ENCODE results near the gene MAD1L1.
"Not testable (repeated sequence)": the region's sequence is repeated elsewhere in the genome, so short reads cannot be mapped to it uniquely, and the experiment has no call there.

MAD1L1 gene

DNA sequence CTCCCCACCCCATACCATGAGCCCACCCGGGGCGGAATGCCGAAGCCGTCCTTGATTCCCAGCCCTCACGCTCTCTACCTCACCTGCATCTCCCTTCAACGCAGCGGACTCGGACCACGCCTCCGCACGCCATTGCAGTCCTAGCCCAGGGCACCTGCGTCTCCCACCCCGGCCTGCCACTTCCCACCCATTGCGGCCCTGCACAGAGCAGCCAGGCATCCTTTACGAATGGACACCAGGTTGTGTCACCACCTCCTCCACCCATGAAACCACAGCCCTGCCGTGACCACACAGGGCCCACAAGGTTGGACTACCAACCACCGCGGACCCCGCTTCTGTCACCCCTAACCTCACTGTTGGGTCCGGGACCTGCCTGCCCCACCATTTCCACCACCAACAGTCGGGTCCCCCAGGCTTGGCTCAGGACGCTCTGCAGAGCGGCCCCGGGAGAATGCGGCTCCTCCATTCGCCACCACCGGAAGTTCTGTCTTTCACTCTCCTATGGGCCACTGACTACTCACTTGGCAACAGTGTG lies 232.5 kb downstream of the MAD1L1 start:
- no peak overlapping the region for H3K27ac ChIP-seq (ENCODE audit: insufficient read depth in 1 of 2, low read depth in 1 of 2, low read length in 2 of 2, poor library complexity in 1 of 2, severe bottlenecking in 2 of 2)
- DNase-seq, result no peak
- POLR2A ChIA-PET, result no interaction called here
- peaks cover 0 to 14% (median 2%) of the 10 kb centered on the region in 4 experiments for H3K36me3 ChIP-seq (ENCODE audit: control insufficient read depth in 4 of 4, insufficient read depth in 4 of 4, low read length in 3 of 4)
- H3K9me3 ChIP-seq (ENCODE audit: control extremely low read depth in 1 of 5, control insufficient read depth in 4 of 5, insufficient read depth in 2 of 5, low read depth in 1 of 5, low read length in 4 of 5), result no peaks in the 10 kb centered on the region
- no peaks in the 10 kb centered on the region for H3K27me3 ChIP-seq (replicated peaks in 2 of 5; ENCODE audit: control insufficient read depth in 4 of 5, insufficient read depth in 5 of 5, low read length in 4 of 5)
- 96% methylated on average over 26 of the region's 27 CpGs for WGBS (ENCODE audit: insufficient coverage)
- CTCF ChIA-PET, result no interaction called here
- H3K4me3 ChIP-seq (ENCODE audit: control insufficient read depth in 1 of 7, extremely low read depth in 1 of 7, insufficient read depth in 4 of 7, low read depth in 2 of 7, low read length in 6 of 7), result no peak overlapping the region
- H3K4me1 ChIP-seq (ENCODE audit: control extremely low read depth in 1 of 4, control insufficient read depth in 4 of 4, insufficient read depth in 4 of 4, low read length in 3 of 4), result no peaks in the 10 kb centered on the region

DNA sequence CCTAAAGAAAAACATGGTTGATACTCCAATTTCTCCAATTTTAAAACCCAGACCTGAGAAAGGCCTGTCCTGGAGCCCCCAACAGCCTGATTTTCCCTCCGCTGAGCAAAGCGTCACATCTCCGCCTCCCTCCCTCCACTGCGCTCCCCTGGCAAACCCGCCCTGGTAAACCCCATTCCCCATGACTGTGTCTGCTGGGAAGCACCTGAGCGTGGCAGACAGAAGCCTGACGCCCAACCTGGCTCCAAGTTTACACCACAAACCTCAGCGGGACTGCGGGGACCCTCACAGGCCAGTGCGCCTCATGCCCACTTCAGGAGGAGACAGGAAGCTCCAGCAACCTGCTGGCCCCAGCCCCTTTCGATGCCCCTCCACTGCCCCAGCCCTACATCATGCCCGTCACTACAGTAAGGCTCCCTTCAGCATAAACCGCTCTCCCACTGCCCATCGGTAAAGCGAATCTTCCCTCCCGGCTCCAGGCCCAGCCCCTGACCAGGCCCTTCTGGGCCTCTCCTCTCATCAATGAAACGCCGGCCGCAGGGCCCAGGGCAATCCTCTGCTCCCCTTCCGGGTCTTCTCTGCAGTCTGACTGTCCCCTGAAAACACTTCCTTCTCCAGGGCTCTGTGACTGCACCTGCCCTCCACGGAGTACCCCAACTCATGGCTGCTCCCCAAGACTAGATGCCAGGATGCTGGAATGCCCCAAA lies 233.3 kb downstream of the MAD1L1 start:
- DNase-seq, result no peak
- CTCF ChIA-PET, result no interaction called here

DNA sequence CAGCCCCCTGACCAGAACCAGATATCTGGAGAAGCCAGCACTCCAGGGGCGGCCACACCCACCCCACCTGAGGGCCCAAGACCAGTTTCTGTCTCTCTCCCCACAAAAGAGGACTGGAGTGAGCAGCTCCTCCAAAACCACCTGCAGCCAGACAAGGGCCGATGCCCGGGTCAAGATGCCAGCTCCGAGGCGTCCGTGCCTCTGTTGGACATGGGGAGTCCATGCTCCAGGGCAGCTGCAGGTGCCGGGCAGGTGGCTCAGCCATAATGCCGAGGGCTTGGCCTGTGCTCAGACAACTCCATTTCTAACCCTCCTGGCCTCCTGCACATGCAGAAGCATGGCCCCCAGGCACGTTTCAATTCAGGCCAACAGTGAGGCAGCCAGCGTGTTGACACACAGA lies 234.6 kb downstream of the MAD1L1 start:
- 97% methylated on average over 9 of the region's 10 CpGs for WGBS (ENCODE audit: insufficient coverage)
- no peak overlapping the region for H3K4me3 ChIP-seq (ENCODE audit: control insufficient read depth in 1 of 7, extremely low read depth in 1 of 7, insufficient read depth in 4 of 7, low read depth in 2 of 7, low read length in 6 of 7)
- peaks cover 0 to 6% (median 0%) of the 10 kb centered on the region in 4 experiments for H3K36me3 ChIP-seq (ENCODE audit: control insufficient read depth in 4 of 4, insufficient read depth in 4 of 4, low read length in 3 of 4)
- H3K27ac ChIP-seq (ENCODE audit: insufficient read depth in 1 of 2, low read depth in 1 of 2, low read length in 2 of 2, poor library complexity in 1 of 2, severe bottlenecking in 2 of 2), result no peak overlapping the region
- no peaks in the 10 kb centered on the region for H3K4me1 ChIP-seq (ENCODE audit: control extremely low read depth in 1 of 4, control insufficient read depth in 4 of 4, insufficient read depth in 4 of 4, low read length in 3 of 4)
- no peaks in the 10 kb centered on the region for H3K27me3 ChIP-seq (replicated peaks in 2 of 5; ENCODE audit: control insufficient read depth in 4 of 5, insufficient read depth in 5 of 5, low read length in 4 of 5)
- no peaks in the 10 kb centered on the region for H3K9me3 ChIP-seq (ENCODE audit: control extremely low read depth in 1 of 5, control insufficient read depth in 4 of 5, insufficient read depth in 2 of 5, low read depth in 1 of 5, low read length in 4 of 5)
- no peak for DNase-seq
- POLR2A ChIA-PET, result no interaction called here
- CTCF ChIA-PET, result no interaction called here

More for the DNA sequence above, 233.3 kb downstream of the MAD1L1 start:
- POLR2A ChIA-PET, result no interaction called here
- H3K4me1 ChIP-seq (ENCODE audit: control extremely low read depth in 1 of 4, control insufficient read depth in 4 of 4, insufficient read depth in 4 of 4, low read length in 3 of 4), result no peaks in the 10 kb centered on the region
- H3K4me3 ChIP-seq (ENCODE audit: control insufficient read depth in 1 of 7, extremely low read depth in 1 of 7, insufficient read depth in 4 of 7, low read depth in 2 of 7, low read length in 6 of 7), result no peak overlapping the region
- WGBS (ENCODE audit: insufficient coverage), result 97% methylated on average over 18 of the region's 21 CpGs
- no peak overlapping the region for H3K27ac ChIP-seq (ENCODE audit: insufficient read depth in 1 of 2, low read depth in 1 of 2, low read length in 2 of 2, poor library complexity in 1 of 2, severe bottlenecking in 2 of 2)
- H3K9me3 ChIP-seq (ENCODE audit: control extremely low read depth in 1 of 5, control insufficient read depth in 4 of 5, insufficient read depth in 2 of 5, low read depth in 1 of 5, low read length in 4 of 5), result no peaks in the 10 kb centered on the region
- H3K36me3 ChIP-seq (ENCODE audit: control insufficient read depth in 4 of 4, insufficient read depth in 4 of 4, low read length in 3 of 4), result peaks cover 0 to 10% (median 1%) of the 10 kb centered on the region in 4 experiments
- H3K27me3 ChIP-seq (replicated peaks in 2 of 5; ENCODE audit: control insufficient read depth in 4 of 5, insufficient read depth in 5 of 5, low read length in 4 of 5), result no peaks in the 10 kb centered on the region

DNA sequence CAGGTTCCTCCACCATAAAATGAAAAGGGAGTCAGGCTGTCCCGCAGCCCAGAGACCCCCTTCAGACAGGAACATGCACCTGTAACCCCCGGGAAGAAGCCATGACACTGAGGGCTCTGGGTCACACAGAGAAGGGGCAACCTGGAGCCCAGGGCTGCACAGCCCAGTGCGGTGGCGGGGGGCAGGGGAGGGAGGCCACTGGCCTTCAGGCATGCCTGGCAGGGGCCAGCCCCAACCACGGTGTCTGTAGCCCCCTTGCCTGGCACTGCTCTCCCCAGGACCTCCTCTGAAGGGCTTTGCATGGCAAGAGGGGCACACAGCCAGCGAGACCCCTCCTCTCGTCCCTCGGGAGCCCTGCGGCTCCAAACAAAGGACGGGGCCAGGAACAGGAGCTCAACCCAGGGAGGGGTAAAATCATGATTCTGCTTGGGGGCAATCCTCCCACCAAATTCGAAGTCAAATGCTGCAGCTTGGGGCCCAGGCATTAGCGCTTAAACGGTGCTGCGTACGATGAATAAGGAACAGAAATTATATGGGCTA lies 235.1 kb downstream of the MAD1L1 start:
- WGBS (ENCODE audit: insufficient coverage), result 97% methylated on average over 9 of the region's 15 CpGs
- ChIA-PET POLR2A (no interaction called here), CTCF (no interaction called here)
- no peak for DNase-seq
- Histone ChIP-seq H3K36me3 (ENCODE audit: control insufficient read depth in 4 of 4, insufficient read depth in 4 of 4, low read length in 3 of 4) (peaks cover 0 to 6% (median 0%) of the 10 kb centered on the region in 4 experiments), H3K4me3 (ENCODE audit: control insufficient read depth in 1 of 7, extremely low read depth in 1 of 7, insufficient read depth in 4 of 7, low read depth in 2 of 7, low read length in 6 of 7) (no peak overlapping the region), H3K27me3 (replicated peaks in 2 of 5; ENCODE audit: control insufficient read depth in 4 of 5, insufficient read depth in 5 of 5, low read length in 4 of 5) (no peaks in the 10 kb centered on the region), H3K4me1 (ENCODE audit: control extremely low read depth in 1 of 4, control insufficient read depth in 4 of 4, insufficient read depth in 4 of 4, low read length in 3 of 4) (no peaks in the 10 kb centered on the region), H3K9me3 (ENCODE audit: control extremely low read depth in 1 of 5, control insufficient read depth in 4 of 5, insufficient read depth in 2 of 5, low read depth in 1 of 5, low read length in 4 of 5) (no peaks in the 10 kb centered on the region), H3K27ac (ENCODE audit: insufficient read depth in 1 of 2, low read depth in 1 of 2, low read length in 2 of 2, poor library complexity in 1 of 2, severe bottlenecking in 2 of 2) (no peak overlapping the region)

DNA sequence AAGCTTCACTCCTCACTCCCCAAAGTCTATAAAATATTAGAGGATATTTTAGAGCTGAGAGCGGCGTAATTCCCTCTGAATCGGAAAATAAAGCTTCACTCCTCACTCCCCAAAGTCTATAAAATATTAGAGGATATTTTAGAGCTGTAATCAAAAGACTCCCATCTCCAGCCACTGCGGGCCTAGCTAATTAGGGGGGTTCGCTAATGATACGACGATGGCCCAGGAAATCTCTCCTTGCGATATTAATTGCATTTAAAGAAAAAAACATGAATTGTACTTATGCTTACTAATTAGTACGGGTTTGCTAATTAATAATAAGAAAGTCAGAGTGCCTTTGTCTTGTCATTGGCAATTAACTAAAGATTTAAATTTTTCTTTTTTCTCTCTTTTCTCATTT lies 235.9 kb downstream of the MAD1L1 start:
- Histone ChIP-seq H3K4me3 (ENCODE audit: control insufficient read depth in 1 of 7, extremely low read depth in 1 of 7, insufficient read depth in 4 of 7, low read depth in 2 of 7, low read length in 6 of 7) (no peak overlapping the region), H3K9me3 (ENCODE audit: control extremely low read depth in 1 of 5, control insufficient read depth in 4 of 5, insufficient read depth in 2 of 5, low read depth in 1 of 5, low read length in 4 of 5) (no peaks in the 10 kb centered on the region), H3K27me3 (replicated peaks in 2 of 5; ENCODE audit: control insufficient read depth in 4 of 5, insufficient read depth in 5 of 5, low read length in 4 of 5) (no peaks in the 10 kb centered on the region), H3K27ac (ENCODE audit: insufficient read depth in 1 of 2, low read depth in 1 of 2, low read length in 2 of 2, poor library complexity in 1 of 2, severe bottlenecking in 2 of 2) (no peak overlapping the region), H3K4me1 (ENCODE audit: control extremely low read depth in 1 of 4, control insufficient read depth in 4 of 4, insufficient read depth in 4 of 4, low read length in 3 of 4) (no peaks in the 10 kb centered on the region), H3K36me3 (ENCODE audit: control insufficient read depth in 4 of 4, insufficient read depth in 4 of 4, low read length in 3 of 4) (peaks cover 0 to 6% (median 0%) of the 10 kb centered on the region in 4 experiments)
- CTCF ChIA-PET, result no interaction called here
- WGBS (ENCODE audit: insufficient coverage), result no CpG with 5 or more reads among the region's 9 CpGs
- POLR2A ChIA-PET, result interaction anchor here (0.7 kb wide), 1 partner anchor 40 kb away, joined by 3 read pairs; no protein-coding TSS in a partner anchor
- DNase-seq, result no peak

DNA sequence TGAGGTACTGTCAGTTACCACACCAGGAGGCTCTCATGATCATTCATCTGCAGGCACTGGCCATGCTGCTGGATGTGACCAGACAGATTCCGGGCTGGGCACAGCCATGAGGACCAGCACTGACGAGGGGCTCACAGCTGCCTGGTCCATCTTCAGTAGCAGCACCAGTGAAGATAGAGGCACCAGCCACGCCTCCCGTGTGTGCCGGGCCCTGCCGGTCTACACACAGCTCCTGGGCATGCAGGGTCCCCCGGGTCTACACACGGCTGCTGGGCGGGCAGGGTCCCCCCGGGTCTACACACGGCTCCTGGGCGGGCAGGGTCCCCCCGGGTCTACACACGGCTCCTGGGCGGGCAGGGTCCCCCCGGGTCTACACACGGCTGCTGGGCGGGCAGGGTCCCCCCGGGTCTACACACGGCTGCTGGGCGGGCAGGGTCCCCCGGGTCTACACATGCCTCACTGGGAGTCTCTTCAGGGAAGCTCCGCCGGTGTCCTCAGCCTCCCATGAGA lies 236.8 kb downstream of the MAD1L1 start:
- H3K4me1 ChIP-seq (ENCODE audit: control extremely low read depth in 1 of 4, control insufficient read depth in 4 of 4, insufficient read depth in 4 of 4, low read length in 3 of 4); DNase-seq; H3K27me3 ChIP-seq (replicated peaks in 2 of 5; ENCODE audit: control insufficient read depth in 4 of 5, insufficient read depth in 5 of 5, low read length in 4 of 5); H3K9me3 ChIP-seq (ENCODE audit: control extremely low read depth in 1 of 5, control insufficient read depth in 4 of 5, insufficient read depth in 2 of 5, low read depth in 1 of 5, low read length in 4 of 5); H3K36me3 ChIP-seq (ENCODE audit: control insufficient read depth in 4 of 4, insufficient read depth in 4 of 4, low read length in 3 of 4); POLR2A ChIA-PET; H3K27ac ChIP-seq (ENCODE audit: insufficient read depth in 1 of 2, low read depth in 1 of 2, low read length in 2 of 2, poor library complexity in 1 of 2, severe bottlenecking in 2 of 2); CTCF ChIA-PET; H3K4me3 ChIP-seq (ENCODE audit: control insufficient read depth in 1 of 7, extremely low read depth in 1 of 7, insufficient read depth in 4 of 7, low read depth in 2 of 7, low read length in 6 of 7): not testable (repeated sequence)
- WGBS (ENCODE audit: insufficient coverage), result 93% methylated on average over 14 of the region's 24 CpGs

DNA sequence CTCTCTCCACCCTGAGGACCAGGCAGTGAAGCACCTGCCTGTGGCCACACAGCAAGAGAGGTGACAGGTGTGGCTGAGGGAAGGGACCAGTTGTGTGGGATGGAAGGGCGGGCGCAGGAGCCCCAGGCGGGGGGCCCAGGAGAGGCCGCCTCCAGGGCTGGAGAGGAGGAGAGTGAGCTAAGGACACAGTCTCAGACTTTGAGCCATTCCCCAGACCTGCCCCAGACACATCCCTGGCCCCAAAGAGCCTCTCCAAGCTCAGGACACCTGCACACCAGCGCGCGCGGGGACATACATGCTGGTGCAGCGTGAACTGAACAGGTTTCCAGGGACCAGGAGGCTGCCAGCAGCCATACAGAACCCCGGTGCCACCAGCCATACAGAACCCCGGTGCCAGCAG lies 237.3 kb downstream of the MAD1L1 start:
- Histone ChIP-seq H3K9me3 (ENCODE audit: control extremely low read depth in 1 of 5, control insufficient read depth in 4 of 5, insufficient read depth in 2 of 5, low read depth in 1 of 5, low read length in 4 of 5) (no peaks in the 10 kb centered on the region), H3K27me3 (replicated peaks in 2 of 5; ENCODE audit: control insufficient read depth in 4 of 5, insufficient read depth in 5 of 5, low read length in 4 of 5) (no peaks in the 10 kb centered on the region), H3K4me3 (ENCODE audit: control insufficient read depth in 1 of 7, extremely low read depth in 1 of 7, insufficient read depth in 4 of 7, low read depth in 2 of 7, low read length in 6 of 7) (no peak overlapping the region), H3K4me1 (ENCODE audit: control extremely low read depth in 1 of 4, control insufficient read depth in 4 of 4, insufficient read depth in 4 of 4, low read length in 3 of 4) (no peaks in the 10 kb centered on the region), H3K36me3 (ENCODE audit: control insufficient read depth in 4 of 4, insufficient read depth in 4 of 4, low read length in 3 of 4) (peaks cover 0 to 6% (median 0%) of the 10 kb centered on the region in 4 experiments), H3K27ac (ENCODE audit: insufficient read depth in 1 of 2, low read depth in 1 of 2, low read length in 2 of 2, poor library complexity in 1 of 2, severe bottlenecking in 2 of 2) (no peak overlapping the region)
- DNase-seq, result no peak
- 86% methylated on average over 9 of the region's 11 CpGs for WGBS (ENCODE audit: insufficient coverage)
- CTCF ChIA-PET, result no interaction called here
- POLR2A ChIA-PET, result no interaction called here

All from common myeloid progenitor, CD34-positive (primary cell).